HL-60 (cell line): Measurements from ENCODE around the gene SMYD1.

Experiments
- DNase-seq, 2 experiments: peaks; one replicate each; pipeline ENCODE4 v3.0.0-alpha.2; 2010 to 2020; ENCODE audit warnings: low read depth in 1 of 2, low spot score in 1 of 2
- H3K27ac ChIP-seq: fragments of 250-450 bp; sonication (Bioruptor Pico); replicated peaks from 2 replicates; pipeline ENCODE4 v1.5.1; 2020; ENCODE audit warnings: mild to moderate bottlenecking, moderate library complexity
- H3K27me3 ChIP-seq: fragments of 250-450 bp; sonication (Bioruptor Pico); 2 replicates; pipeline ENCODE4 v1.5.1; 2021; ENCODE audit warnings: mild to moderate bottlenecking, moderate library complexity; ENCODE audit not compliant: insufficient read depth, poor library complexity, severe bottlenecking
- H3K4me3 ChIP-seq: replicated peaks from 2 replicates; pipeline ENCODE4 v1.5.1; 2011; ENCODE audit warnings: mild to moderate bottlenecking, control low read depth, low read length; ENCODE audit not compliant: insufficient read depth
- GABPA ChIP-seq: IDR thresholded peaks from 2 replicates; pipeline ENCODE4 v1.6.1; 2012; ENCODE audit warnings: low read depth
- POLR2AphosphoS5 ChIP-seq: IDR thresholded peaks from 2 replicates; pipeline ENCODE4 v1.6.1; 2012; ENCODE audit warnings: low read depth
- SPI1 ChIP-seq: IDR thresholded peaks from 2 replicates; pipeline ENCODE4 v1.6.1; 2012; ENCODE audit warnings: low read depth, mild to moderate bottlenecking, borderline replicate concordance
- TF ChIP-seq, protein P1 (sequence below): IDR thresholded peaks from one replicate; pipeline ENCODE4 v1.5.1; 2011; ENCODE audit warnings: low read length, control low read depth, inconsistent platforms; ENCODE audit not compliant: insufficient read depth
- TF ChIP-seq, protein P2 (sequence below): IDR thresholded peaks from 2 replicates; pipeline ENCODE4 v1.6.1; 2012; ENCODE audit warnings: low read depth; ENCODE audit not compliant: insufficient replicate concordance

SMYD1 gene

DNA sequence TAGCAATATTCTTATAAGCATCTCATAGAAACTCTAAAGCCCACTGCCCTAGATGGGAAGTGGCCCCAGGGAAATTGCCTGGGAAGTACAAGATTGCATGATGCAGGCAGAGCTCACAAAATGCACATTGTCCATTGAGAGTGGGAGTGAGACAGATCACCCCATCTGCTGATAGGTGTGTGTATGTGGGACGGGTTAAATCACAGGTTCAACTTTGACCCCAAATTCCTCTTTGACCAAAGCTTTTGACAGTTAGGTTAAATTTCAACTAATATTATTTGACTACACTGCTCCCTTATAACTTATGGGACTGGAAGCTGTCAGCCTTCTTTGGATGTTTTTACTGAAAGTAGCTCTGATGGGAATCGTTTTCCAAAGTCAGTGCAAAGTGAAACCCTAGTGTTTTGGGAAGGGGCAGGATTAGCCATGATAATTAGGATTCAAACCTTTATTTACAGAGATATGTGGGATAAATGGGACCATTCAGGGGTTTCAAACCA lies 71.6 kb downstream of the SMYD1 start:
- TF ChIP-seq GABPA (no peak), SPI1 (no peak), POLR2AphosphoS5 (no peak)
- TF ChIP-seq, protein P1, sequence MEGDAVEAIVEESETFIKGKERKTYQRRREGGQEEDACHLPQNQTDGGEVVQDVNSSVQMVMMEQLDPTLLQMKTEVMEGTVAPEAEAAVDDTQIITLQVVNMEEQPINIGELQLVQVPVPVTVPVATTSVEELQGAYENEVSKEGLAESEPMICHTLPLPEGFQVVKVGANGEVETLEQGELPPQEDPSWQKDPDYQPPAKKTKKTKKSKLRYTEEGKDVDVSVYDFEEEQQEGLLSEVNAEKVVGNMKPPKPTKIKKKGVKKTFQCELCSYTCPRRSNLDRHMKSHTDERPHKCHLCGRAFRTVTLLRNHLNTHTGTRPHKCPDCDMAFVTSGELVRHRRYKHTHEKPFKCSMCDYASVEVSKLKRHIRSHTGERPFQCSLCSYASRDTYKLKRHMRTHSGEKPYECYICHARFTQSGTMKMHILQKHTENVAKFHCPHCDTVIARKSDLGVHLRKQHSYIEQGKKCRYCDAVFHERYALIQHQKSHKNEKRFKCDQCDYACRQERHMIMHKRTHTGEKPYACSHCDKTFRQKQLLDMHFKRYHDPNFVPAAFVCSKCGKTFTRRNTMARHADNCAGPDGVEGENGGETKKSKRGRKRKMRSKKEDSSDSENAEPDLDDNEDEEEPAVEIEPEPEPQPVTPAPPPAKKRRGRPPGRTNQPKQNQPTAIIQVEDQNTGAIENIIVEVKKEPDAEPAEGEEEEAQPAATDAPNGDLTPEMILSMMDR, result no peak
- TF ChIP-seq, protein P2, sequence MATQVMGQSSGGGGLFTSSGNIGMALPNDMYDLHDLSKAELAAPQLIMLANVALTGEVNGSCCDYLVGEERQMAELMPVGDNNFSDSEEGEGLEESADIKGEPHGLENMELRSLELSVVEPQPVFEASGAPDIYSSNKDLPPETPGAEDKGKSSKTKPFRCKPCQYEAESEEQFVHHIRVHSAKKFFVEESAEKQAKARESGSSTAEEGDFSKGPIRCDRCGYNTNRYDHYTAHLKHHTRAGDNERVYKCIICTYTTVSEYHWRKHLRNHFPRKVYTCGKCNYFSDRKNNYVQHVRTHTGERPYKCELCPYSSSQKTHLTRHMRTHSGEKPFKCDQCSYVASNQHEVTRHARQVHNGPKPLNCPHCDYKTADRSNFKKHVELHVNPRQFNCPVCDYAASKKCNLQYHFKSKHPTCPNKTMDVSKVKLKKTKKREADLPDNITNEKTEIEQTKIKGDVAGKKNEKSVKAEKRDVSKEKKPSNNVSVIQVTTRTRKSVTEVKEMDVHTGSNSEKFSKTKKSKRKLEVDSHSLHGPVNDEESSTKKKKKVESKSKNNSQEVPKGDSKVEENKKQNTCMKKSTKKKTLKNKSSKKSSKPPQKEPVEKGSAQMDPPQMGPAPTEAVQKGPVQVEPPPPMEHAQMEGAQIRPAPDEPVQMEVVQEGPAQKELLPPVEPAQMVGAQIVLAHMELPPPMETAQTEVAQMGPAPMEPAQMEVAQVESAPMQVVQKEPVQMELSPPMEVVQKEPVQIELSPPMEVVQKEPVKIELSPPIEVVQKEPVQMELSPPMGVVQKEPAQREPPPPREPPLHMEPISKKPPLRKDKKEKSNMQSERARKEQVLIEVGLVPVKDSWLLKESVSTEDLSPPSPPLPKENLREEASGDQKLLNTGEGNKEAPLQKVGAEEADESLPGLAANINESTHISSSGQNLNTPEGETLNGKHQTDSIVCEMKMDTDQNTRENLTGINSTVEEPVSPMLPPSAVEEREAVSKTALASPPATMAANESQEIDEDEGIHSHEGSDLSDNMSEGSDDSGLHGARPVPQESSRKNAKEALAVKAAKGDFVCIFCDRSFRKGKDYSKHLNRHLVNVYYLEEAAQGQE, result no peak
- no peak for DNase-seq
- H3K27ac ChIP-seq, result no peak overlapping the region
- H3K4me3 ChIP-seq, result no peak overlapping the region
- H3K27me3 ChIP-seq, result no peaks in the 10 kb centered on the region

DNA sequence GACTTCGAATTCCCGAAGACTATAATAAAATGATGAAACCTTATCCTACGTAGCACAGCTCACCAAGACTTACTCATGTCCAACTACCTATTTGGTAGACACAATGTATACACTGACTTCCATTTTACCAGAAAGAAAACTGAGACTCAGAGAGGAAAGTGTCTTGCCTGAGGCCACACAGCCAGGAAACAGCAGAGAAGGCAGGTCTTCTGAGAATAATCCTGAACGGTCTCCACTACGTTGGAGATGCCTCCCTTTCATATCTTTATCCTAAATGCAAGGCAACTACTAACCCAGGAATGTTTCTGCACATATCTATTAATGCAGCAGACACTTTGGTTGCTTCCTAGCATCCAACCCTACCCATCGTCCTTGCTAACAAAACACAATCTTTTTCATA lies 72.2 kb downstream of the SMYD1 start:
- H3K4me3 ChIP-seq, result no peak overlapping the region
- H3K27me3 ChIP-seq, result no peaks in the 10 kb centered on the region
- TF ChIP-seq, protein P2, result no peak
- TF ChIP-seq SPI1 (no peak), POLR2AphosphoS5 (no peak), GABPA (no peak)
- TF ChIP-seq, protein P1, result no peak
- no peak for DNase-seq
- H3K27ac ChIP-seq, result no peak overlapping the region

DNA sequence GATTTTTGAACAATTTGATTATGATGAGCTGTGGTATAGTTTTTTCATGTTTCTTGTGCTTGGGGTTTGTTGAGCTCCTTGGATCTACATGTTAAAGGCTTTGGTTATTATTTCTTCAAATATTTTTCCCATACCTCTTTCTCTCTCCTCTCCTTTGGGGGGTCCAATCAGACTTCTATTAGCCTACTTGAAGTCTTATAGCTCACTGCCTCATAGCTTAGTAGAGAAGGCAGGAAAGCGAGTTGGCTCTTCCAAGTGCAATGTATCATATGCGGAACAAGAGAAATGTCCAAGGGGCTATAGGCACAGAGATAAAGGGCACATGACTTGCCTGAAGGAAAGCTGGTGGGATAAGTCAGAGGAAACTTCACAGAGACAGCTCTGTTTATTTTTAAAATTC lies 74.3 kb downstream of the SMYD1 start:
- Histone ChIP-seq H3K4me3 (no peak overlapping the region), H3K27ac (no peak overlapping the region), H3K27me3 (no peaks in the 10 kb centered on the region)
- TF ChIP-seq, protein P1, result no peak
- no peak for DNase-seq

DNA sequence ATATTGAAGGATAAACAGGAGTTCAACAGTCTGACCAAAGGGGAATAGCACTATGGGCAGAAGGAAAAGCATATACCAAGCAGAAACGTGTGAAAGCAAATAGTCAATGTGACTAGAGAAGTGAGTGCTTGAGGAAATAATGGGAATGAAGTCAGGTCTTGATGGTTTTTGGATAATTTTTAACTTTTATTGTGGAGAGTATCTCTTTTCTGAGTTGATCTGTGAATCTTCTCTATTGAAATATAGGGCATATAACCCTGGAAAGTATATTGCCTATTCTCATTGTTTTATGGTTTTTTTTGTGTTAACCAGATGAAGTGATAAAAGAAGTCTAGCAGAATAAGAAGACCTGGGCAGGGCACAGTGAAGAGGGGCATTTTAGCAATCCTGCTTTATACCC lies 76.6 kb downstream of the SMYD1 start:
- Histone ChIP-seq H3K27ac (no peak overlapping the region), H3K27me3 (no peaks in the 10 kb centered on the region), H3K4me3 (no peak overlapping the region)
- DNase-seq, result no peak
- TF ChIP-seq POLR2AphosphoS5, result no peak
